IMR-90 (cell line): ENCODE measurements around the gene ARHGEF17. TPM values are rescaled to one million over a fixed set of nuclear protein-coding genes. Genes with fewer than 3 reads are reported as not detected.

ENCODE experiments used
- ATAC-seq: fragments of 200-7000 bp; cut with Tn5 transposase; 2 replicates; pipeline ENCODE4 v1.9.1; 2020; ENCODE audit warnings: low read depth, mild to moderate bottlenecking, moderate library complexity
- BruUV-seq: library from RNA; stranded (reverse); fragments of 400-500 nt; replicated peaks from 2 replicates; lab custom pipeline; 2021; lab: Mats Ljungman, UMichigan
- CTCF ChIA-PET: fragments of 300-600 bp; formaldehyde crosslinking; extraction: SDS; loops from one replicate; lab custom pipeline; 2021; ENCODE audit warnings: antibody characterized with exemption; lab: Yijun Ruan, JAX
- POLR2A ChIA-PET: fragments of 300-600 bp; sonication (Branson Sonifier 250); formaldehyde crosslinking; loops from one replicate; lab custom pipeline; 2022; ENCODE audit warnings: antibody characterized with exemption; ENCODE audit not compliant: unreplicated experiment; lab: Charles Lee
- DNase-seq: peaks from one replicate; pipeline ENCODE4 v3.0.0; 2013
- H2AFZ ChIP-seq: replicated peaks from 2 replicates; pipeline ENCODE3; 2013; ENCODE audit warnings: low read length, mild to moderate bottlenecking; ENCODE audit not compliant: poor library complexity
- H2AK5ac ChIP-seq: 2 replicates; pipeline ENCODE4 v1.6.1; 2013; ENCODE audit warnings: low read depth, low read length, inconsistent platforms
- H2AK9ac ChIP-seq: replicated peaks from 2 replicates; pipeline ENCODE3; 2013; ENCODE audit warnings: mild to moderate bottlenecking, low read depth, low read length, moderate library complexity; ENCODE audit not compliant: poor library complexity
- H2BK120ac ChIP-seq: 2 replicates; pipeline ENCODE4 v1.6.1; 2013; ENCODE audit warnings: low read depth, low read length, inconsistent platforms
- H2BK15ac ChIP-seq: 3 replicates; pipeline ENCODE4 v1.6.1; 2013; ENCODE audit warnings: low read depth, low read length, inconsistent platforms
- H2BK20ac ChIP-seq: 2 replicates; pipeline ENCODE4 v1.6.1; 2013; ENCODE audit warnings: low read depth, mild to moderate bottlenecking, inconsistent platforms, low read length, moderate library complexity
- H2BK5ac ChIP-seq: 2 replicates; pipeline ENCODE4 v1.6.1; 2013; ENCODE audit warnings: mild to moderate bottlenecking, low read depth, low read length, inconsistent platforms; ENCODE audit not compliant: poor library complexity, severe bottlenecking
- H3K14ac ChIP-seq: replicated peaks from 2 replicates; pipeline ENCODE4 v1.6.1; 2013; ENCODE audit warnings: low read depth, low read length, inconsistent platforms
- H3K18ac ChIP-seq: 2 replicates; pipeline ENCODE4 v1.6.1; 2013; ENCODE audit warnings: low read depth, low read length, control low read depth
- H3K23ac ChIP-seq: 2 replicates; pipeline ENCODE4 v1.6.1; 2013; ENCODE audit warnings: low read depth, low read length, inconsistent platforms
- H3K27ac ChIP-seq: 2 replicates; pipeline ENCODE4 v1.5.1; 2013; ENCODE audit warnings: mild to moderate bottlenecking, control low read depth, low read length; ENCODE audit not compliant: insufficient read depth
- H3K27me3 ChIP-seq: 2 replicates; pipeline ENCODE4 v1.6.1; 2013; ENCODE audit warnings: low read length; ENCODE audit not compliant: control insufficient read depth, insufficient read depth
- H3K36me3 ChIP-seq: 2 replicates; pipeline ENCODE4 v1.6.1; 2013; ENCODE audit warnings: low read length, mixed read lengths; ENCODE audit not compliant: control insufficient read depth, insufficient read depth
- H3K4ac ChIP-seq: 2 replicates; pipeline ENCODE4 v1.6.1; 2013; ENCODE audit warnings: low read depth, low read length, inconsistent platforms
- H3K4me1 ChIP-seq: 2 replicates; pipeline ENCODE4 v1.6.1; 2013; ENCODE audit warnings: low read length, mixed read lengths; ENCODE audit not compliant: control insufficient read depth, insufficient read depth
- H3K4me2 ChIP-seq: 2 replicates; pipeline ENCODE4 v1.6.1; 2013; ENCODE audit warnings: low read depth, mild to moderate bottlenecking, control low read depth, low read length, moderate library complexity
- H3K4me3 ChIP-seq: 2 replicates; pipeline ENCODE4 v1.5.1; 2013; ENCODE audit warnings: low read depth, mild to moderate bottlenecking, control low read depth, low read length, moderate library complexity; ENCODE audit not compliant: insufficient read depth
- H3K56ac ChIP-seq: 2 replicates; pipeline ENCODE4 v1.6.1; 2013; ENCODE audit warnings: low read length, inconsistent platforms; ENCODE audit not compliant: insufficient read depth; ENCODE audit errors: extremely low read depth
- H3K79me1 ChIP-seq, 2 experiments: 2 replicates each; pipeline ENCODE4 v1.6.1; 2013; ENCODE audit warnings: low read length in 2 of 2, inconsistent platforms in 1 of 2, low read depth in 1 of 2
- H3K9ac ChIP-seq: 2 replicates; pipeline ENCODE4 v1.6.1; 2013; ENCODE audit warnings: low read depth, low read length, control low read depth
- H3K9me1 ChIP-seq: 2 replicates; pipeline ENCODE4 v1.6.1; 2013; ENCODE audit warnings: low read length, inconsistent platforms; ENCODE audit not compliant: insufficient read depth
- H3K9me3 ChIP-seq: 2 replicates; pipeline ENCODE4 v1.6.1; 2013; ENCODE audit warnings: low read length; ENCODE audit not compliant: control insufficient read depth, insufficient read depth
- H4K20me1 ChIP-seq: 2 replicates; pipeline ENCODE4 v1.6.1; 2013; ENCODE audit warnings: low read length, inconsistent platforms; ENCODE audit not compliant: insufficient read depth
- H4K5ac ChIP-seq: 2 replicates; pipeline ENCODE4 v1.6.1; 2013; ENCODE audit warnings: mild to moderate bottlenecking, low read depth, low read length, control low read depth
- H4K8ac ChIP-seq, 2 experiments: 2 replicates each; pipeline ENCODE4 v1.6.1; 2013; ENCODE audit warnings: low read depth in 2 of 2, low read length in 2 of 2, control low read depth in 1 of 2, inconsistent platforms in 1 of 2
- H4K91ac ChIP-seq: 2 replicates; pipeline ENCODE4 v1.6.1; 2013; ENCODE audit warnings: low read depth, low read length, inconsistent platforms; ENCODE audit not compliant: insufficient read depth
- CTCF ChIP-seq: conservative IDR thresholded peaks from 2 replicates; pipeline ENCODE4 v1.5.1; 2012; ENCODE audit warnings: mild to moderate bottlenecking, low read depth, low read length, improper control_type of control experiment
- ELK1 ChIP-seq: fragments of 150-350 bp; IDR thresholded peaks from 2 replicates; pipeline ENCODE4 v1.6.1; 2016; ENCODE audit warnings: low read depth, mild to moderate bottlenecking, low read length, moderate library complexity, borderline replicate concordance
- FOS ChIP-seq: fragments of 150-350 bp; IDR thresholded peaks from 2 replicates; pipeline ENCODE4 v1.6.1; 2016; ENCODE audit warnings: low read depth, low read length
- MAZ ChIP-seq: IDR thresholded peaks from 2 replicates; pipeline ENCODE4 v1.6.1; 2012; ENCODE audit warnings: low read depth, mild to moderate bottlenecking, low read length, improper control_type of control experiment, moderate library complexity, borderline replicate concordance
- NFE2L2 ChIP-seq: fragments of 150-350 bp; IDR thresholded peaks from 2 replicates; pipeline ENCODE4 v1.6.1; 2016; ENCODE audit warnings: low read depth, mild to moderate bottlenecking, low read length
- POLR2A ChIP-seq: IDR thresholded peaks from 2 replicates; pipeline ENCODE4 v1.6.1; 2012; ENCODE audit warnings: mild to moderate bottlenecking, low read depth, low read length
- RAD21 ChIP-seq: IDR thresholded peaks from 2 replicates; pipeline ENCODE4 v1.6.1; 2012; ENCODE audit warnings: low read length, improper control_type of control experiment
- RCOR1 ChIP-seq: IDR thresholded peaks from 2 replicates; pipeline ENCODE4 v1.6.1; 2012; ENCODE audit warnings: mild to moderate bottlenecking, low read length, improper control_type of control experiment; ENCODE audit not compliant: insufficient replicate concordance
- SMC3 ChIP-seq: fragments of 150-350 bp; IDR thresholded peaks from 2 replicates; pipeline ENCODE4 v1.6.1; 2016; ENCODE audit warnings: low read depth, mild to moderate bottlenecking, antibody characterized with exemption, low read length, moderate library complexity
- USF2 ChIP-seq: fragments of 150-350 bp; IDR thresholded peaks from 2 replicates; pipeline ENCODE4 v1.6.1; 2017; ENCODE audit warnings: mild to moderate bottlenecking, antibody characterized with exemption, low read length, low read depth
- WGBS, 2 experiments: methylation state at CpG; one replicate each; pipeline versions ENCODE4 v1.1.5 to v1.1.7; 2013; ENCODE audit warnings: missing lambda C conversion rate in 2 of 2; ENCODE audit not compliant: insufficient read length in 1 of 2; ENCODE audit errors: extremely low coverage in 2 of 2; 5-methylcytosine and 5-hydroxymethylcytosine counted together
- dilution Hi-C: fragments of 300-500 bp; cut with HindIII; formaldehyde crosslinking; loops from one replicate; pipeline ENCODE4 v1.14.3; 2018; ENCODE audit warnings: low sequenced_read_pairs; ENCODE audit not compliant: unreplicated experiment
- in situ Hi-C: fragments of 300-500 bp; cut with MboI; formaldehyde crosslinking; loops from 3 replicates; pipeline ENCODE4 v1.14.3; 2019; ENCODE audit warnings: low sequenced_read_pairs, inconsistent platforms, mixed read lengths
- intact Hi-C: fragments of 100-400 bp; cut with micrococcal nuclease; formaldehyde crosslinking; loops from 2 replicates; pipeline ENCODE4 v1.10.0; 2022
- polyA plus RNA-seq, 3 experiments: library from polyadenylated mRNA; depleted of rRNA; stranded (reverse); fragments of >200 nt; gene quantifications; 2 replicates each; pipeline ENCODE4 v1.2.3, GENCODE V29; 2012; ENCODE audit warnings: low replicate concordance in 1 of 3
- total RNA-seq: library from RNA; depleted of rRNA; stranded (reverse); fragments of >200 nt; gene quantifications from 2 replicates; pipeline ENCODE4 v1.2.3, GENCODE V29; 2012

Gene ARHGEF17
- total and polyA plus RNA-seq, 2 of the 4 experiments (the other 2 are of a cell fraction): 21.7 to 97.7 TPM

- Histone ChIP-seq H3K56ac (peak overlapping the region; percentile 39; the same call in 1 of the 2 replicates), H4K5ac (no peak overlapping the region), H4K8ac (peak overlapping the region in 1 of 2 experiments; percentile 8; a peak in 2 of 4 replicates), H3K27me3 (no peaks in the 10 kb centered on the region), H2BK120ac (peak overlapping the region; percentile 51; the same call in 1 of the 2 replicates), H3K36me3 (peaks cover 21% of the 10 kb centered on the region; the same call in 1 of the 2 replicates), H3K9me3 (no peaks in the 10 kb centered on the region), H2BK15ac (no peak overlapping the region), H3K4me1 (peaks cover 51% of the 10 kb centered on the region), H3K4me3 (peak overlapping the region; percentile 47), H2AK9ac (peak overlapping the region; percentile 60), H3K79me1 (peaks cover 4 to 54% of the 10 kb centered on the region in 2 experiments; a peak in 2 of 4 replicates), H3K4me2 (peak overlapping the region; percentile 95), H3K23ac (peak overlapping the region; percentile 70), H3K4ac (peak overlapping the region; percentile 68; the same call in 1 of the 2 replicates), H3K9me1 (peaks cover 20% of the 10 kb centered on the region), H4K20me1 (peaks cover 81% of the 10 kb centered on the region), H2BK20ac (no peak overlapping the region), H3K14ac (peak overlapping the region; percentile 49; the same call in 1 of the 2 replicates), H2AK5ac (peak overlapping the region; percentile 44; the same call in 1 of the 2 replicates), H3K9ac (peak overlapping the region; percentile 83), H3K18ac (no peak overlapping the region), H4K91ac (no peak overlapping the region; the same call in 1 of the 2 replicates), H2AFZ (no peak overlapping the region), H2BK5ac (peak overlapping the region; percentile 32), H3K27ac (peak overlapping the region; percentile 87)
- ATAC-seq (no peak), DNase-seq (no peak)
- TF ChIP-seq POLR2A (no peak), SMC3 (no peak), CTCF (no peak), RCOR1 (no peak), MAZ (no peak), FOS (no peak), RAD21 (no peak), ELK1 (no peak), USF2 (no peak), NFE2L2 (no peak)
- WGBS, 2 experiments: 20% methylated on average over 1 of the region's 2 CpGs; no CpG with 5 or more reads in 1 of the 2 experiments
- ChIA-PET POLR2A (interaction anchor here (1.8 kb wide), 1 partner anchor 18 kb away, joined by 4 read pairs; no protein-coding TSS in a partner anchor), CTCF (interaction anchor here (1.3 kb wide), 1 partner anchor 24 kb away, joined by 5 read pairs; no protein-coding TSS in a partner anchor)
- intact Hi-C loops (no loop called here), dilution Hi-C loops (no loop called here), in situ Hi-C loops (no loop called here)
- no TSS peak for BruUV-seq
Measured at GRCh38 chr11:73312036-73312435, 4.0 kb downstream of the ARHGEF17 start.
